Endodermal cell (in vitro differentiated cells): ENCODE data around the gene FOXA3. TPM values are rescaled to one million over a fixed set of nuclear protein-coding genes. Genes with fewer than 3 reads are reported as not detected.
A peak's percentile ranks its signal among the peaks of the same experiment; 100 is the strongest.

Experiments used
- DNase-seq: peaks from one replicate; pipeline ENCODE4 v3.0.0-alpha.2; 2017
- H3K27ac ChIP-seq: 2 replicates; pipeline ENCODE4 v1.5.1; 2013; ENCODE audit warnings: mild to moderate bottlenecking, low read depth, low read length, moderate library complexity
- H3K27me3 ChIP-seq: 2 replicates; pipeline ENCODE4 v1.6.1; 2013; ENCODE audit warnings: mild to moderate bottlenecking, low read length, moderate library complexity; ENCODE audit not compliant: insufficient read depth, control insufficient read depth, poor library complexity, severe bottlenecking
- H3K36me3 ChIP-seq: 2 replicates; pipeline ENCODE4 v1.7.0; 2013; ENCODE audit warnings: mild to moderate bottlenecking, low read length, moderate library complexity; ENCODE audit not compliant: control insufficient read depth, insufficient read depth
- H3K4me1 ChIP-seq: one replicate; pipeline ENCODE4 v1.7.0; 2013; ENCODE audit warnings: low read length; ENCODE audit not compliant: control insufficient read depth, insufficient read depth
- H3K4me3 ChIP-seq: 2 replicates; pipeline ENCODE4 v1.5.1; 2013; ENCODE audit warnings: mild to moderate bottlenecking, low read length, moderate library complexity
- H3K9ac ChIP-seq: 2 replicates; pipeline ENCODE4 v1.6.1; 2013; ENCODE audit warnings: mild to moderate bottlenecking, low read length, moderate library complexity; ENCODE audit not compliant: poor library complexity, severe bottlenecking; ENCODE audit errors: extremely low read depth
- H3K9me3 ChIP-seq: 2 replicates; pipeline ENCODE4 v1.6.1; 2013; ENCODE audit warnings: mild to moderate bottlenecking, low read length, moderate library complexity; ENCODE audit not compliant: control insufficient read depth
- H3K27ac Mint-ChIP-seq: 2 replicates; pipeline ENCODE4 v1.8.0; 2020; ENCODE audit warnings: mixed read lengths
- H3K27me3 Mint-ChIP-seq: 2 replicates; pipeline ENCODE4 v1.8.0; 2021; ENCODE audit warnings: mild to moderate bottlenecking, mixed read lengths; ENCODE audit not compliant: insufficient read depth
- H3K36me3 Mint-ChIP-seq: 2 replicates; pipeline ENCODE4 v1.8.0; 2020; ENCODE audit warnings: low read depth, mixed read lengths
- H3K4me1 Mint-ChIP-seq: 2 replicates; pipeline ENCODE4 v1.8.0; 2020; ENCODE audit warnings: mixed read lengths
- H3K4me3 Mint-ChIP-seq: 2 replicates; pipeline ENCODE4 v1.8.0; 2020; ENCODE audit warnings: mild to moderate bottlenecking, moderate library complexity, mixed read lengths
- H3K9me3 Mint-ChIP-seq: 2 replicates; pipeline ENCODE4 v1.8.0; 2020; ENCODE audit warnings: mild to moderate bottlenecking, mixed read lengths
- WGBS, 2 experiments: methylation state at CpG; one replicate each; pipeline versions ENCODE4 v1.1.5 to v1.1.7; 2013; ENCODE audit warnings: missing lambda C conversion rate in 2 of 2, mixed read lengths in 1 of 2; ENCODE audit not compliant: insufficient coverage in 1 of 2, insufficient read length in 1 of 2; 5-methylcytosine and 5-hydroxymethylcytosine counted together
- total RNA-seq, 2 donors: library from RNA; stranded (reverse); fragmentation: NEBNext Ultra II Directional in 1 of 2; extraction: Animal tissue kit (Norgen Biotek cat#: 25700) in 1 of 2; gene quantifications; 2 replicates in 1 of 2; 3 replicates in 1 of 2; pipeline ENCODE4 v1.2.1, GENCODE V29; 2021
- TF ChIP-seq, protein P1 (sequence below): fragments of 200-600 bp; sonication (generic); conservative IDR thresholded peaks from 2 replicates; pipeline ENCODE4 v1.5.0; 2021; ENCODE audit warnings: antibody characterized with exemption, mild to moderate bottlenecking

Gene FOXA3
- total RNA-seq, 2 donors from 2014 or later: 54.2 to 58.1 TPM

DNA sequence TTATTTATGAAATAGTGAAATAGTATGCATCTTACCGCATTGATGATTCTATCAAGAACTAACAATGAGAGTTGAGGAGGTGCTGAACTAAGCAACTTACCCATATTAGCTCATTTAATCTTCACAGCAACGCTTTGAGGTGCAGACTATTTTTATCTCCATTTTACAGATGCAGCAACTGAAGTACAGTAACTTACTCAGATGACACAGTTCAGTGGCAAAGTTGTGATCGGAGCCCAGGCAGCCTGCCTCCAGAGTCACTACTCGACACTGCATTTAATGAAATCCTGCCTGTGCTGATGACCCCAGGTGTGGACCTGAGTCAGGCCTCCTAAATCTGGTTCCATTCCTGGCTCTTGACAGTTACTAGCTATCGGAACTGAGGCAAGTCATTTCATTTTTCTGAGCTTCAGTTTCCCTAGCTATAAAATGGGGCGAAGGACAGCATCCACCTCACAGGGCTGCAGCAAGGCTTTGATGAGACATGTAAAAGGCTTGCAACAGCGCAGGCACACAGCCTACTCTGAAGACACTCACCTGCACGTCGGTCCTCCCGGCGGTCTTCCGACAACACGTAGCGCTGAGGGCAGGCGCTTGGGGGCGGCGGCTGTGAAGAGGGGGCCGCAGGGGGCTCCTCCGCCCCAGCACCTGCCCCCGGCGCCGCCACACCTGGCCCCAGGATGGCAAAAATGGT is 36.8 kb downstream of the FOXA3 start:
- Histone ChIP-seq H3K9me3 (no peaks in the 10 kb centered on the region), H3K27me3 (no peaks in the 10 kb centered on the region), H3K4me3 (peak overlapping the region; percentile 95), H3K9ac (no peak overlapping the region), H3K36me3 (peaks cover 19% of the 10 kb centered on the region), H3K27ac (no peak overlapping the region), H3K4me1 (no peaks in the 10 kb centered on the region)
- peaks cover 14% of the 10 kb centered on the region for H3K27me3 Mint-ChIP-seq
- DNase-seq: peak; percentile 65
- peak overlapping the region; percentile 81 for H3K4me3 Mint-ChIP-seq
- WGBS, 2 experiments: 39 to 65% methylated on average over 9 to 22 of the region's 22 CpGs
- TF ChIP-seq, protein P1, sequence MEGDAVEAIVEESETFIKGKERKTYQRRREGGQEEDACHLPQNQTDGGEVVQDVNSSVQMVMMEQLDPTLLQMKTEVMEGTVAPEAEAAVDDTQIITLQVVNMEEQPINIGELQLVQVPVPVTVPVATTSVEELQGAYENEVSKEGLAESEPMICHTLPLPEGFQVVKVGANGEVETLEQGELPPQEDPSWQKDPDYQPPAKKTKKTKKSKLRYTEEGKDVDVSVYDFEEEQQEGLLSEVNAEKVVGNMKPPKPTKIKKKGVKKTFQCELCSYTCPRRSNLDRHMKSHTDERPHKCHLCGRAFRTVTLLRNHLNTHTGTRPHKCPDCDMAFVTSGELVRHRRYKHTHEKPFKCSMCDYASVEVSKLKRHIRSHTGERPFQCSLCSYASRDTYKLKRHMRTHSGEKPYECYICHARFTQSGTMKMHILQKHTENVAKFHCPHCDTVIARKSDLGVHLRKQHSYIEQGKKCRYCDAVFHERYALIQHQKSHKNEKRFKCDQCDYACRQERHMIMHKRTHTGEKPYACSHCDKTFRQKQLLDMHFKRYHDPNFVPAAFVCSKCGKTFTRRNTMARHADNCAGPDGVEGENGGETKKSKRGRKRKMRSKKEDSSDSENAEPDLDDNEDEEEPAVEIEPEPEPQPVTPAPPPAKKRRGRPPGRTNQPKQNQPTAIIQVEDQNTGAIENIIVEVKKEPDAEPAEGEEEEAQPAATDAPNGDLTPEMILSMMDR: no peak
- no peaks in the 10 kb centered on the region for H3K9me3 Mint-ChIP-seq
- no peak overlapping the region for H3K27ac Mint-ChIP-seq
- peaks cover 25% of the 10 kb centered on the region for H3K36me3 Mint-ChIP-seq
- peaks cover 4% of the 10 kb centered on the region for H3K4me1 Mint-ChIP-seq

DNA sequence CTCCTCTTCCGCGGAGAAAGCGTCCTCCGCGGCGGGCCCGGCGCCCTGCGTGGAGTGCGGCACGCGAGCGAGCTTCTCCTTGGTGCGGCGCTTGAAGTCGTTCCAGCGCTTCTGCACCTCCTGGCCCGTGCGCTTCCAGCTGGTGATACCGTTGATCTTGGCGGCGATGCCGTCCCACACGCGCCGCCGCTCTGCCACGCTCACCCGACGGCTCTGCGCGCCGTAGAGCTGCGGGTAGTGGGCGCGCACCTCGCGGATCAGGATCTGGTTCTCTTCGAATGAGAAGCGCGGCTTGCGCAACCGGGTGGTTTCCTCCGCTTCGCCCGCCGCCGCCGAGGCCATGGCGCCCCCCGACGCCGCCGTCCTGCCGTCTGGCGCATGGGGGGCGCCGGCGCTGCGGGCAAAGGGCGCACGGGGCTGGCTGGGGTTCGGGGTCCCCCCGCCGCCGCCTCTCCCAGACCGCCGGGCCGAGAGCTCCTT is 37.3 kb downstream of the FOXA3 start:
- peak overlapping the region; percentile 81 for H3K4me3 Mint-ChIP-seq
- H3K9me3 ChIP-seq: no peaks in the 10 kb centered on the region
- H3K36me3 Mint-ChIP-seq: peaks cover 25% of the 10 kb centered on the region
- H3K9ac ChIP-seq: no peak overlapping the region
- no peak overlapping the region for H3K27ac ChIP-seq
- H3K27me3 ChIP-seq: no peaks in the 10 kb centered on the region
- H3K27me3 Mint-ChIP-seq: peaks cover 15% of the 10 kb centered on the region
- peaks cover 4% of the 10 kb centered on the region for H3K4me1 Mint-ChIP-seq
- TF ChIP-seq, protein P1: no peak
- peak; percentile 73 for DNase-seq
- H3K9me3 Mint-ChIP-seq: no peaks in the 10 kb centered on the region
- H3K4me3 ChIP-seq: peak overlapping the region; percentile 95
- H3K36me3 ChIP-seq: peaks cover 19% of the 10 kb centered on the region
- WGBS, 2 experiments: 5 to 9% methylated on average over 38 to 69 of the region's 69 CpGs
- no peak overlapping the region for H3K27ac Mint-ChIP-seq
- H3K4me1 ChIP-seq: no peaks in the 10 kb centered on the region

DNA sequence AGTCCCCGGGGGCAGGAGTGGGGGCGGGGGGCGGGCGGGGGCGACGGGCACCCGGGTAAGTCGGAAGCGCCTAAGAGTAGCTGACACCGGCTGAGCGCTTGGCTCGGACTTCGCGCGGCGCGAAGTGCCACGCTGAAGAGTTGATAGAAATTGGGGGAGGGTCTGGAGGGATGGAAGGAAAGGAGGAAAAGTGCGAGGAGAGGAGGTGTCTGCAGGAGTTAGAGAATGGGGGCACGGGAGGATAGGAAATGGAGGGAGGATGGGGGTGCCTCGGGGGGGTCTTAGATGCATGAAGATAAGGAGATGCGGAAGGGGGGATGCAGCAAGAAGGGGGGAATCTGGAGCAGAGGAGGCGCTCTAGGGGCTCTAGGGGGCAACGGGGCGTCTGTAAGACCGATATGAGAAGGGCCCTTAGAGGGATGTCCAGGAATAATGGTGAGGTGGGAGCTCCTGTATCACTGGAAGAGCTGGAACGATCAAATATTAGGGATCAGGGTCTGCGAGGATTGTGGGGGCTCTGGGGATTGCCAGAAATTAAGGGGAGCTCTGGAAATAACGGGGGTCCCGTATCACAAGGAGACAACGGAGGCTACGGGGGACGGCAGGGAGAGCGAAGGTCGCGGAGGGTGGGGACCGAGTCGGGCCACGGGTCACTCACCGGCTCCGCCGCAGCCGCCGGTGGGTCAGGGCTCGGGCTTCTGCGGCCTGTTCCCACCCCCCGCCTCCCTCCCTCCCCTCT is 38.0 kb downstream of the FOXA3 start, which contains the start of gene MYPOP:
Gene MYPOP, minus strand, starts transcription at position 702 of the 739 bp plus-strand sequence. CDS start 840 bp downstream, outside the sequence.
- Mint-ChIP-seq H3K9me3 (no peaks in the 10 kb centered on the region), H3K27ac (peak within 1 kb of the TSS; percentile 85), H3K36me3 (peaks cover 25% of the 10 kb centered on the region), H3K27me3 (peaks cover 15% of the 10 kb centered on the region), H3K4me1 (peaks cover 4% of the 10 kb centered on the region), H3K4me3 (peak within 1 kb of the TSS; percentile 81)
- TF ChIP-seq, protein P1: no peak
- Histone ChIP-seq H3K4me1 (no peaks in the 10 kb centered on the region), H3K27ac (peak within 1 kb of the TSS; percentile 75), H3K9ac (peak within 1 kb of the TSS; percentile 67), H3K27me3 (no peaks in the 10 kb centered on the region), H3K9me3 (no peaks in the 10 kb centered on the region), H3K4me3 (peak within 1 kb of the TSS; percentile 95), H3K36me3 (peaks cover 19% of the 10 kb centered on the region)
- peak; percentile 57 for DNase-seq
- WGBS, 2 experiments: 0% methylated on average over 9 to 46 of the region's 47 CpGs
